Fibroblast of the aortic adventitia (primary cell): ENCODE results near the gene IZUMO2. TPM values are rescaled to one million over a fixed set of nuclear protein-coding genes. Genes with fewer than 3 reads are reported as not detected.
"Not testable (repeated sequence)": the region's sequence is repeated elsewhere in the genome, so short reads cannot be mapped to it uniquely, and the experiment has no call there.

Source experiments
- DNase-seq: peaks from one replicate; pipeline ENCODE4 v3.0.0-alpha.2; 2010; ENCODE audit warnings: low read depth
- H3K4me3 ChIP-seq: 2 replicates; pipeline ENCODE4 v1.5.1; 2011; ENCODE audit warnings: low read depth, mild to moderate bottlenecking, control low read depth, low read length, moderate library complexity
- total RNA-seq: library from RNA; depleted of rRNA; stranded (reverse); fragments of >200 nt; gene quantifications from 2 replicates; pipeline ENCODE4 v1.2.3, GENCODE V29; 2012; ENCODE audit warnings: low replicate concordance
- TF ChIP-seq, protein P1 (sequence below): IDR thresholded peaks from 2 replicates; pipeline ENCODE4 v1.5.1; 2011; ENCODE audit warnings: mild to moderate bottlenecking, low read length, control low read depth, inconsistent platforms; ENCODE audit not compliant: insufficient read depth

IZUMO2 gene
- total RNA-seq, 1 donor = not detected

- TF ChIP-seq, protein P1, sequence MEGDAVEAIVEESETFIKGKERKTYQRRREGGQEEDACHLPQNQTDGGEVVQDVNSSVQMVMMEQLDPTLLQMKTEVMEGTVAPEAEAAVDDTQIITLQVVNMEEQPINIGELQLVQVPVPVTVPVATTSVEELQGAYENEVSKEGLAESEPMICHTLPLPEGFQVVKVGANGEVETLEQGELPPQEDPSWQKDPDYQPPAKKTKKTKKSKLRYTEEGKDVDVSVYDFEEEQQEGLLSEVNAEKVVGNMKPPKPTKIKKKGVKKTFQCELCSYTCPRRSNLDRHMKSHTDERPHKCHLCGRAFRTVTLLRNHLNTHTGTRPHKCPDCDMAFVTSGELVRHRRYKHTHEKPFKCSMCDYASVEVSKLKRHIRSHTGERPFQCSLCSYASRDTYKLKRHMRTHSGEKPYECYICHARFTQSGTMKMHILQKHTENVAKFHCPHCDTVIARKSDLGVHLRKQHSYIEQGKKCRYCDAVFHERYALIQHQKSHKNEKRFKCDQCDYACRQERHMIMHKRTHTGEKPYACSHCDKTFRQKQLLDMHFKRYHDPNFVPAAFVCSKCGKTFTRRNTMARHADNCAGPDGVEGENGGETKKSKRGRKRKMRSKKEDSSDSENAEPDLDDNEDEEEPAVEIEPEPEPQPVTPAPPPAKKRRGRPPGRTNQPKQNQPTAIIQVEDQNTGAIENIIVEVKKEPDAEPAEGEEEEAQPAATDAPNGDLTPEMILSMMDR = no peak
- DNase-seq = peak; percentile 55
- peak overlapping the region; percentile 48 for H3K4me3 ChIP-seq
Observed at GRCh38 chr19:50147462-50148423, 15.3 kb downstream of the IZUMO2 start.

DNA sequence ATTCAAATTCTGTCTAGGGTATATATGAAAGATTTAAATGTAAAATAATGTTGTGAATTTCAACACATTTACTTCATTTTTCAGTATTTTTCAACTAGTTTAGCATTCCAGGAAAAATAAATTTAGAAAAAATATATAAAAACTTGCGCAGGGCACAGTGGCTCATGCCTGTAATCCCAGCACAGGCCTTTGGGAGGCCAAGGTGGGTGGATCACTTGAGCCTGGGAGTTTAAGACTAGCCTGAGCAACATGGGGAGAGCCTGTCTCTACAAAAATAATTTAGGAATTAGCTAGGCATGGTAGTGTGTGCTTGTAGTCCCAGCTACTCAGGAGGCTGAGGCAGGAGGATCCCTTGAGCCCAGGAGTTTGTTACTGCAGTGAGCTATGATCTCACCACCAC is 21.2 kb downstream of the IZUMO2 start:
- not testable (repeated sequence) for DNase-seq, H3K4me3 ChIP-seq

- DNase-seq, H3K4me3 ChIP-seq: not testable (repeated sequence)
Observed at GRCh38 chr19:50140118-50140845, 22.8 kb downstream of the IZUMO2 start.

- not testable (repeated sequence) for DNase-seq, H3K4me3 ChIP-seq
Observed at GRCh38 chr19:50136603-50137365, 26.3 kb downstream of the IZUMO2 start.

- not testable (repeated sequence) for DNase-seq, H3K4me3 ChIP-seq
Observed at GRCh38 chr19:50135856-50136602, 27.1 kb downstream of the IZUMO2 start.

DNA sequence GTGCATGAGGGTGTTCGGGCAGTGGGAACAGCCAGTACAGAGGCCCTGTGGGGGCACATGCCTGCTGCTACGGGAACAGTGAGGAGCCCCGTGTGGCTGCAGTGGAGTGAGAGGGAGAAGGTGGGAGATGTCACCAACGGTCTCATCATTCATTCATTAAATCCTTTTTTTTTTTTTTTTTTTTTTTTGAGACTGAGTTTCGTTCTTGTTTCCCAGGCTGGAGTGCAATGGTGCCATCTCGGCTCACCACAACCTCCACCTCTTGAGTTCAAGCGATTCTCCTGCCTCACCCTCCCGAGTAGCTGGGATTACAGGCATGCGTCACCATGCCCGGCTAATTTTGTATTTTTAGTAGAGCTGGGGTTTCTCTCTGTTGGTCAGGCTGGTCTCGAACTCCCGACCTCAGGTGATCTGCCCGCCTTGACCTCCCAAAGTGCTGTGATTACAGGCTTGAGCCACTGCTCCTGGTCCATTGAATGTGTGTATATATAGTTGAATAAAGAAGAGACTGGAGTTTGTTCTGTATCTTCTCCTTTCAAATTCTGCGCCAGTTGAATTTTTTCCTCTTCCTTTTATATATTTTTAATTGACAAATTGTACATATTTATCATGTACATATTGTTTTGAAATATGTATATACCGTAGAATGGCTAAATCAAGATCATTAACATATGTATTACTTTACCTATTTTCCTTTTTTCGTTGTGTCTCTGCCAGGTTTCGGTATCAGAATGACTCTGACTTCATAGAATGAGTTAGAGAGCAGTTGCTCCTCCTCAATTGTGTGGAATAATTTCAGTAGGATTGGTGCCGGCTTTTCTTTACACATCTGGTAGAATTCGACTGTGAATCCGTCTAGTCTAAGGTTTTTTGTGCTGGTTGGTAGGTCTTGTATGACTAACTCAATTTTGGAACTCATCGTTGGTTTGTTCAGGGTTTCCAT is 28.0 kb downstream of the IZUMO2 start:
- H3K4me3 ChIP-seq, DNase-seq: not testable (repeated sequence)

GRCh38 chr19:50133518-50134492 is 29.3 kb downstream of the IZUMO2 start:
- not testable (repeated sequence) for H3K4me3 ChIP-seq, DNase-seq

GRCh38 chr19:50104012-50104411 is 59.1 kb downstream of the IZUMO2 start:
- not testable (repeated sequence) for H3K4me3 ChIP-seq

GRCh38 chr19:50103405-50103804 is 59.7 kb downstream of the IZUMO2 start:
- DNase-seq, H3K4me3 ChIP-seq: not testable (repeated sequence)

More at GRCh38 chr19:50104012-50104411, 59.1 kb downstream of the IZUMO2 start:
- DNase-seq = not testable (repeated sequence)

Other genes with a start within 250 kb of the IZUMO2 start
- 81.5 and 106 TPM in 2 replicates for gene ATF5, start 234.1 kb downstream of the IZUMO2 start, total RNA-seq
- gene NUP62, start 233.8 kb downstream of the IZUMO2 start, total RNA-seq = 11.3 and 35.4 TPM in 2 replicates
- not detected in 2 replicates for gene SIGLEC11, start 202.1 kb downstream of the IZUMO2 start, total RNA-seq
- gene VRK3, start 137.9 kb downstream of the IZUMO2 start, total RNA-seq = 17.3 and 30.6 TPM in 2 replicates
- gene ZNF473, start 137.3 kb downstream of the IZUMO2 start, total RNA-seq = 11.0 and 14.1 TPM in 2 replicates
- gene MYH14, start 40.3 kb upstream of the IZUMO2 start, total RNA-seq = not detected in 2 replicates
- not detected in 2 replicates for gene KCNC3, start 166.1 kb upstream of the IZUMO2 start, total RNA-seq
- not detected in 2 replicates for gene NAPSA, start 202.4 kb upstream of the IZUMO2 start, total RNA-seq
- 47.7 and 59.7 TPM in 2 replicates for gene NR1H2, start 213.2 kb upstream of the IZUMO2 start, total RNA-seq
- gene POLD1, start 221.1 kb upstream of the IZUMO2 start, total RNA-seq = 8.8 and 29.3 TPM in 2 replicates